PC-9 (cell line): ENCODE measurements around the gene GGCT.

Experiments
- EZH2 ChIP-seq: fragments of 200-600 bp; sonication (generic); IDR thresholded peaks from 2 replicates; pipeline ENCODE4 v1.8.0; 2017; ENCODE audit warnings: antibody characterized with exemption, low read depth
- TF ChIP-seq, protein P1 (sequence below): fragments of 200-600 bp; sonication (generic); conservative IDR thresholded peaks from 2 replicates; pipeline ENCODE4 v1.6.1; 2017; ENCODE audit warnings: mixed run types, antibody characterized with exemption, mild to moderate bottlenecking, moderate library complexity

- TF ChIP-seq, protein P1, sequence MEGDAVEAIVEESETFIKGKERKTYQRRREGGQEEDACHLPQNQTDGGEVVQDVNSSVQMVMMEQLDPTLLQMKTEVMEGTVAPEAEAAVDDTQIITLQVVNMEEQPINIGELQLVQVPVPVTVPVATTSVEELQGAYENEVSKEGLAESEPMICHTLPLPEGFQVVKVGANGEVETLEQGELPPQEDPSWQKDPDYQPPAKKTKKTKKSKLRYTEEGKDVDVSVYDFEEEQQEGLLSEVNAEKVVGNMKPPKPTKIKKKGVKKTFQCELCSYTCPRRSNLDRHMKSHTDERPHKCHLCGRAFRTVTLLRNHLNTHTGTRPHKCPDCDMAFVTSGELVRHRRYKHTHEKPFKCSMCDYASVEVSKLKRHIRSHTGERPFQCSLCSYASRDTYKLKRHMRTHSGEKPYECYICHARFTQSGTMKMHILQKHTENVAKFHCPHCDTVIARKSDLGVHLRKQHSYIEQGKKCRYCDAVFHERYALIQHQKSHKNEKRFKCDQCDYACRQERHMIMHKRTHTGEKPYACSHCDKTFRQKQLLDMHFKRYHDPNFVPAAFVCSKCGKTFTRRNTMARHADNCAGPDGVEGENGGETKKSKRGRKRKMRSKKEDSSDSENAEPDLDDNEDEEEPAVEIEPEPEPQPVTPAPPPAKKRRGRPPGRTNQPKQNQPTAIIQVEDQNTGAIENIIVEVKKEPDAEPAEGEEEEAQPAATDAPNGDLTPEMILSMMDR: no peak
- TF ChIP-seq EZH2: no peak
Measured at GRCh38 chr7:30450240-30450982, 54.2 kb downstream of the GGCT start.
